Esophagus squamous epithelium (tissue), 4 donors: ENCODE data around the gene KAZN.

ENCODE experiments used
- POLR2A ChIP-seq, 4 donors: fragments of 450-650 bp; IDR thresholded peaks; one replicate each; pipeline ENCODE4 v1.6.1; 2017; ENCODE audit warnings: antibody characterized with exemption in 4 of 4, mild to moderate bottlenecking in 4 of 4, moderate library complexity in 3 of 4
- TF ChIP-seq, protein P1 (sequence below), 6 experiments: fragments of 450-650 bp in 4 of 6; fragments of 200-600 bp in 2 of 6; sonication (generic) in 2 of 6; IDR thresholded peaks; one replicate each; pipeline ENCODE4 v1.5.1; 2016 to 2019; ENCODE audit warnings: antibody characterized with exemption in 6 of 6, mild to moderate bottlenecking in 4 of 6, moderate library complexity in 4 of 6

DNA sequence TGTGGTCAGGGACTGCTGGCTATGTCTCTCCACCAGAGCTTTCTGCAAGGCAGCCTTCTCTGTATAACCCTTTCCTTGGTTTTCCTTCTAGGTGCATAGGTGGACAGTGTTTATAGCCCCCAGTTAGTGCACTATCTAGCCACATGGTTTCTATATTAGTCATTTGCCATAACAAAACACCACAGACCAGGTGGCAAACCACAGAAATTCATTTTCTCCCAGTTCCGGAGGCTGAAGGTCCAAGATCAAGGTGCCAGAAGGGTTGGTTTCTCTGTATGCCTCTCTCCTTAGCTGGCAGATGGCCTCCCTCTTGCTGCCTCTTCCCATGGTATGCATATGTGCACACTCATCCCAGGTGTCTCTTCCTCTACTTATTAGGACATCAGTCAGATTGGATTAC is 106.4 kb downstream of the KAZN start:
- TF ChIP-seq, protein P1, sequence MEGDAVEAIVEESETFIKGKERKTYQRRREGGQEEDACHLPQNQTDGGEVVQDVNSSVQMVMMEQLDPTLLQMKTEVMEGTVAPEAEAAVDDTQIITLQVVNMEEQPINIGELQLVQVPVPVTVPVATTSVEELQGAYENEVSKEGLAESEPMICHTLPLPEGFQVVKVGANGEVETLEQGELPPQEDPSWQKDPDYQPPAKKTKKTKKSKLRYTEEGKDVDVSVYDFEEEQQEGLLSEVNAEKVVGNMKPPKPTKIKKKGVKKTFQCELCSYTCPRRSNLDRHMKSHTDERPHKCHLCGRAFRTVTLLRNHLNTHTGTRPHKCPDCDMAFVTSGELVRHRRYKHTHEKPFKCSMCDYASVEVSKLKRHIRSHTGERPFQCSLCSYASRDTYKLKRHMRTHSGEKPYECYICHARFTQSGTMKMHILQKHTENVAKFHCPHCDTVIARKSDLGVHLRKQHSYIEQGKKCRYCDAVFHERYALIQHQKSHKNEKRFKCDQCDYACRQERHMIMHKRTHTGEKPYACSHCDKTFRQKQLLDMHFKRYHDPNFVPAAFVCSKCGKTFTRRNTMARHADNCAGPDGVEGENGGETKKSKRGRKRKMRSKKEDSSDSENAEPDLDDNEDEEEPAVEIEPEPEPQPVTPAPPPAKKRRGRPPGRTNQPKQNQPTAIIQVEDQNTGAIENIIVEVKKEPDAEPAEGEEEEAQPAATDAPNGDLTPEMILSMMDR (IDR thresholded peaks at IDR 0.05): no peak
- TF ChIP-seq POLR2A (IDR thresholded peaks at IDR 0.05): no peak
